Activated naive CD4-positive, alpha-beta T cell (primary cell): ENCODE measurements around the gene IMMT.
"Not testable (repeated sequence)": the region's sequence is repeated elsewhere in the genome, so short reads cannot be mapped to it uniquely, and the experiment has no call there.

Experiments used
- DNase-seq, 4 experiments: peaks; one replicate each; lab custom pipeline; 2025; lab: John Stamatoyannopoulos, UW

Gene IMMT

DNA sequence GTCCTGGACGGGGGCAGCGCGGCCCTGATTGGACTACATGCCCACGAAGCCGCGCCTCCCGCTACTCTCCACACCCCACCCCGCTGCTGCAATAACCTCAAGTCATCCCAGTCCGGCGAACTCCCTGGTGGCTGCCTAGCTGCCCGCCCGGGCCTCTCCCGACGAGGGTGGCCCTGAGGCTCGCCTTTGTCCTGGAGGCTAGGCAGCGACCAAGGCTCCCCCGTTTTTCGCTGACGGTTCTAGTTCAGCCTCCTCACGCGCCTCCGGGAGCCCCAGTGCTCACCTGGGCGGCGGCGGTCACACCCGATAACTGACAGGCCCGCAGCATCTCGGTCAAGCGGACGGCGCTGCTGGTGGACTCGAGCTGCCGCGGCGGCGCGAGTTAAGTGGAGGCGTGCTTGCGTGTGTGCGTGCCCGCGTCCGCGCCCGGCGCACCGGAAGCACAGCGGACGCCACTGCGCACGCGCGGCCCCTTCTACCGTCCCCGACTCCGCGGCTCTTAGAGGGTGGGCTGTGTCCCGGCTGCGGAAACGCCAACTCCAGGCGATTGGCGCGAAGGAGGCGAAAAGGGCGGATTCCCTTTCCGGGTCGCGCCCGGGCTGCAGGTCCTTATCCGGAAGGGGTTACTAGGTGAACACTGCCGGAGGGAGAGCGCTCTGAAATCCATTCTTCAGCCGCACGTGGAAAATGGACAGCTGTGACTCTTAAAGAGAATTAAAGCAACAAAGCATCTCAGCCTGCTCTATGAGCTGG, at the start of gene IMMT:
Gene IMMT, minus strand, starts transcription at position 408 of the 753 bp plus-strand sequence. Its CDS starts 80 bp downstream, at position 328.
- DNase-seq: peak; percentile 79 to 87 (median 84)

- DNase-seq: not testable (repeated sequence)
These were observed 49.5 kb upstream of the IMMT start for GRCh38 chr2:86244781-86245180.

DNA sequence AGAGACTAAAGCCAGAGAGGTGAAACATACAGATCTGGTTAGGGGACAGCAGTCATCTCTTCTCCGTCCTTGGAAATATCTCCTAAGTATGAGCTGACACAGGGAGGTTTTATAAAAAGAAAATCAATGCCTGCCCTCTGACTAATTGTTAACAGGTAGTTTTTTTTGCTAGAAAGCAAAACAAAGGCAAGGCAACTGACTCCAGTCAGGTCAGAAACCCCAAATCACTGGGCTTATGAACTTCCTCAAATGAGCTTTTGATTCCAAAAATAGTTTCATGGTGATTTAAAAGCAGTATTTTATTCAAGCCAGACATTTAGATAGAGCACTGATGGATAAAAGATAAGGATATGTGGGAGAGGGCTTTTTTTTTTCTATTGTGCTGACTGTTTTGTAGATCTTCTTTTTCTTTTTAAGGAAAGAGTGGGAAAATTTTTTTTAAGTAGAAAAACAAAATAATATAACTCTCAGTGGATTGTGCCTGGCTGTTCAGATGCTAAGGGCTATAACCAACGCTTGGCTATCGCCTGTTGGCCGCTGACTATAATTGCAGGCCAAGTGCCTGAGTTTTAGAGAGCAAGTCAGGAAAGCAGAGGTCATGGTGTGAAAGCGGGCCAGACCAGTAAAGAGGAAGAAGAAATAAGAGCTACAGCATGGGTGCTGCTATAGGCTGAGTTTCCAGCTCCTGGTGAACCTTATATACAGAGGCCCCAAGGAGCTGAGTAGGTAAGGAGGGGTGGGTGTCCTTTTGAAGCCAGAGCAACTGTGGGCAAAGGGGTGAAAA, 48.9 kb upstream of the IMMT start:
- no peak for DNase-seq

DNA sequence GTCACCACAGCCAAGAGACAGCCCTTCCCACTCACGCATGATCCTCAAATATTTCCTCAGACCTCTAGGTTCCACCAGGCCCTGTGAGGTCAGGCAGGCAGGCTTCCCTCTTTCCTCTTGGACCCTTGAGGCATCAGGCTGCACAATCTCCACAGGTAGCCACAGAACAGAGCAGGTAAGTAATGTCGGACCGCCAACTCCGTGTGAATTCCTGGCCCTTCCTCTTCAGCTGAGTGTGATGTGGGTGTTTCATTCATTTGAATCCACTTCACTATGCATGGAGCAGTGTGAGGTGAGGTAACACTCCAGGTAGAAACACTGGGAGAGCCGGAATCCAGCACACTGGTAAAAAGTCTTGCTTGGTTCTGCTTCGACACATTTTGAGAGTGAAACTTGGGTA, 48.0 kb upstream of the IMMT start:
- no peak for DNase-seq

DNA sequence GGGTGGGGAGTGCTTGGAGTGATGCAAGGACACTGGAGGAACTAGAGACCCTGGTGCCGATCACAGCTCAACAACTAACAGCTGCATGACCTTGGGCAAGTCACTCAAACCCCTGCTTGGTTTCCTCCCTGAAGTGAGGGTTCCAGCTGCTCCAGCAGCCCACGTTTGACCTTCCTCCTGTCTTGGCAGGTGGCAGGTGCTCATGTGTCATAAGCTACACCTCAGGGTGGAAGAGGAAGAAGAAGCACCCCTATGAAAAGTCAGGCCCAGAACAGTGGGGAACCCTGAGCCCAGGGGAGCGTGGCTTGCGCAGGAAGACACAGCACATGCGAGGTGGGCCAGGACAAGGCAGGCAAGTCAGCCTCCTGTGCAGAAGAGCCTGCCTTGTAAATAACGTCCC, 46.3 kb upstream of the IMMT start:
- no peak for DNase-seq

- no peak for DNase-seq
These were observed 45.0 kb upstream of the IMMT start for GRCh38 chr2:86240251-86240650.

- no peak for DNase-seq
These were observed 44.5 kb upstream of the IMMT start for GRCh38 chr2:86239745-86240144.

- DNase-seq: no peak
These were observed 44.1 kb upstream of the IMMT start for GRCh38 chr2:86239326-86239725.

DNA sequence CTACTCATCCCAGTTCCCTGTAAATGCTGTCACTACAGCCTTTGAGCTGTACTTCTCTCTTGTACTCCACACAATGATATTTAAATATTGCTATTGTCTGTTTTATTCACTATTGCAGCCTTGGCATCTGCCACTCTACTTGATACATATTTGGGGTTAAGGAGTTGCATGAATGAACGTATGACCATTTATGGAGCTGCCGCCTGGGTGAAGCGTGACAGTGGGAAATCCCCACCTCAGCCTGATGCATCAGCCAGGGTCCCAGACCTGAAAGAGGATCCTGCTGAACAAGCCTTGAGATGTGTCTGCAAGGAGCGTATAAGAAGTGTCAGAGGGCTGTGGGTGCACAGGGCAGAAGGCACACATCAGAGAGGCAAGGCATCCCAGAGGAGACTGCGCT, 43.1 kb upstream of the IMMT start:
- no peak for DNase-seq

DNA sequence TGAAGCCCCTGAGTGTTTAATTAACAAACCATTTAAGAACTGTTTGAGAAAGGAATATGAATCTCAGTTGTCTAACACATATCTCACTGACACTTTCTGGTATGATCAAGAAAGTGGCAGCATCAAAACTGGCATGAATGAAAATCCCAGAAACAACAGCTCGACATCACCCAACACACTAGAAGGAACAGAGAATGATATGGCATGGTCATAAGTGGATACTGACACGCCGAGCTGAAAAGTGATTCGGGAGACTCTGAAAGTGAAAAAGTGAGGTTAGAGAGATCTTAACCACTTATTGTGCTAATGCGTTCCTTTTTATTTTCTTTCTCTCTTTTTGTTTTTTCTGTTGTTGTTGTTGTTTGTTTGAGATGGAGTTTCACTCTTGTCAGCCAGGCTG, 41.9 kb upstream of the IMMT start:
- DNase-seq: no peak

GRCh38 chr2:86235196-86235980, 40.1 kb upstream of the IMMT start:
- no peak for DNase-seq

GRCh38 chr2:86234563-86235131, 39.4 kb upstream of the IMMT start:
- no peak for DNase-seq

GRCh38 chr2:86233436-86233835, 38.2 kb upstream of the IMMT start:
- no peak for DNase-seq

DNA sequence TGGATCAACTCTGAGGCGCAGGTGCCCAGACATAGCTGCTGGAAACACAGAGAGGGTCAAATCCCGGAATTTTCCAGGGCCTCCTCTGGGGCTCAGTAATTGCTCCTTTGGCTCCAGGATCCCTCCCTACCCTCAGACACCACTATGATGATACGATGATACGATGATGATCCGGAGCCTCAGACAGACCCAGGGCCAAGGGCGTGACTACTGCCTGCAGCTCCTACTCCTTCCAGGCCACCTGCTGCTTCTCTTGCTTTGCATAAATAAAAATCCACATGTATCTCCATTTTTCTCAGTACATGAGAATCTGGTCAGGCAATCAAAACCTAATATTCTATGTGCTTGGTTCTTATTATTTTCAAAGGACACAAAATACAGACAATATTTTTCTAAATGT, 37.6 kb upstream of the IMMT start:
- no peak for DNase-seq

GRCh38 chr2:86232373-86232784, 37.1 kb upstream of the IMMT start:
- no peak for DNase-seq

DNA sequence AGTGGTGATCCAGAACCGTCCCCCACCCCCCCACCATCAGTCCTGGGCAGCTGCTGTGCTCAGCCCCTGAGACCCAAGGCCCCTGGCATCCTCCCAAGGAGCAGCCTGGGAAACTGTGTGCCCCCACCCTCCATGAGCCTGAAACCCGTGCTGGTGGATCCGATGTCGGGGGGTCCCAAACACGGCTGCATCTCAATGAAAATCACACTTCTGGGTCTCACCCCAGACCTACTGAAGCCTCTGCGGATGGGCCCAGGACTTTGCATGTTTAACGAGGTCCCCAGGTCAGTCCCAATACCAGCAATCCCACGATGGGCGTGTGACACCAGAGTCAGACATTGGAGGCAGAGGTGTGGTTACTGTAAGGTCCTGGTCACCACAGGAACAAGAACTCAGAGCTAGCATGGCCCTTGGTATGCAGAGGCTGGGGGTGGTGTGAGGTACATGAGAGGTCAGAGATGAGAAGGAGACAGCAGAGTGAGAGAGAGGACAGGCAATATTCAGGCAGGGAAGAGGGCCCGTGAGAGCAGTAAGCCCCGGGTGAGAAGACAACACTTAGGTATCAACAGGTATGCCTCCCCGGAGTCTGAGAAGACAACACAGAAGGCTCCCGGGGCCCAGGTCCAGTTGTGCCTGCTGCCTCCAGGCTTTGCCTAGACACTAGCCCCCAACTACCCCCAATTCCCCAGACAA, 36.6 kb upstream of the IMMT start:
- DNase-seq: no peak

DNA sequence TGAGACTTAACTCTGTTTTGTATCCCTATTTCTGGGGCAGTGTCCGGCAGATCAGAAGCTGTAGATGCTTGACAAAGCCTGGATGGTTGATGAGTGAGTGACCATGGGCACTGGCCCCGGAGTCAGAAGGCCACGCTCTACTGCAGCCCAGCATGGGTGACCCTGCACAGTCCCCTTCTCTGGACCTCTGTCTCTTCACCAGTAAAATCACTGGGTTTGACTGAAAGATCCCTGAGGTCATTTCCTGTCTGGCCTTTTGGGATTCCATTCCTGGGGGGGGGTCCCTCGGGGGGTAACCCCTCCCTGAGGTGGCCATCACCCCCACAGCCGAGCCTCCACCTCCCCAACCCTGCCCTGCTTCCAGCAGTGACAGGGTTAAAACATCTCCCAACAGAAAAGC, 35.7 kb upstream of the IMMT start:
- DNase-seq: no peak

GRCh38 chr2:86229221-86229620, 34.0 kb upstream of the IMMT start:
- DNase-seq: no peak

DNA sequence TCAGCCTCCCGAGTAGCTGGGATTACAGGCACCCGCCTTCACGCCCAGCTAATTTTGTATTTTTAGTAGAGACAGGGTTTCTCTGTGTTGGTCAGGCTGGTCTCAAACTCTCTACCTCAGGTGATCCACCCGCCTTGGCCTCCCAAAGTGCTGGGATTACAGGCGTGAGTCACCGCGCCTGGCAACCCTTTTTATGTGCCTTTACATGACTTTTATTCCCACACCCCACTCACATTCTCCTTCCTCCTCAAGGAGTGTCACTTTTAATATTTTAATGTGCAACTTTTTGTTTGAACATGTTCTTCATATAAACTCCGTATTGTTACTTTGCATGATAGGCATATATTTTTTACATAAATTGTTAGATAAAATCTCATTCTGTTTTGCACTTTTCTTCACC, 33.3 kb upstream of the IMMT start:
- not testable (repeated sequence) for DNase-seq

GRCh38 chr2:86227685-86228084, 32.4 kb upstream of the IMMT start:
- DNase-seq: no peak

GRCh38 chr2:86226636-86227520, 31.6 kb upstream of the IMMT start:
- DNase-seq: no peak
